SK-N-SH treated with all-trans-retinoic acid at 6 μM for 48 hours (cell line): ENCODE data around the gene CCSER1.

Experiments used
- ATAC-seq: fragments of 200-7000 bp; cut with Tn5 transposase; 3 replicates; pipeline ENCODE4 v1.9.1; 2020; ENCODE audit warnings: mild to moderate bottlenecking, moderate library complexity
- ARNTL ChIP-seq: fragments of 450-650 bp; formaldehyde crosslinking; IDR thresholded peaks from 2 replicates; pipeline ENCODE4 v1.5.0; 2020; ENCODE audit warnings: low read depth, mild to moderate bottlenecking, moderate library complexity, borderline replicate concordance
- BACH2 ChIP-seq: fragments of 250-450 bp; sonication (Bioruptor Pico); IDR thresholded peaks from 2 replicates; pipeline ENCODE4 v1.9.0; 2021; ENCODE audit warnings: mild to moderate bottlenecking, borderline replicate concordance
- CREB5 ChIP-seq: fragments of 250-450 bp; sonication (Bioruptor Pico); IDR thresholded peaks from 2 replicates; pipeline ENCODE4 v1.5.1; 2020; ENCODE audit warnings: low read depth, mild to moderate bottlenecking, moderate library complexity
- CSDC2 ChIP-seq: fragments of 250-450 bp; sonication (Bioruptor Pico); IDR thresholded peaks from 2 replicates; pipeline ENCODE4 v1.5.0; 2020; ENCODE audit warnings: mild to moderate bottlenecking, moderate library complexity
- GLIS3 ChIP-seq: fragments of 250-450 bp; sonication (Bioruptor Pico); IDR thresholded peaks from 2 replicates; pipeline ENCODE4 v1.5.0; 2020; ENCODE audit warnings: mild to moderate bottlenecking, moderate library complexity
- OSR1 ChIP-seq: fragments of 250-450 bp; sonication (Bioruptor Pico); IDR thresholded peaks from 2 replicates; pipeline ENCODE4 v1.8.0; 2022; ENCODE audit warnings: moderate library complexity, mild to moderate bottlenecking, inconsistent platforms
- POU6F1 ChIP-seq: fragments of 250-450 bp; sonication (Bioruptor Pico); IDR thresholded peaks from 2 replicates; pipeline ENCODE4 v1.8.0; 2021; ENCODE audit warnings: low read depth, mild to moderate bottlenecking, moderate library complexity, borderline replicate concordance
- PPARA ChIP-seq: fragments of 250-450 bp; sonication (Bioruptor Pico); IDR thresholded peaks from 2 replicates; pipeline ENCODE4 v1.5.0; 2020; ENCODE audit warnings: mild to moderate bottlenecking, borderline replicate concordance
- RARB ChIP-seq: fragments of 250-450 bp; sonication (Bioruptor Pico); IDR thresholded peaks from 2 replicates; pipeline ENCODE4 v1.8.0; 2021; ENCODE audit warnings: mild to moderate bottlenecking, moderate library complexity
- SNAI2 ChIP-seq: fragments of 250-450 bp; sonication (Bioruptor Pico); IDR thresholded peaks from 2 replicates; pipeline ENCODE4 v1.5.0; 2020; ENCODE audit warnings: mild to moderate bottlenecking, moderate library complexity
- TCF4 ChIP-seq: fragments of 250-450 bp; sonication (Bioruptor Pico); IDR thresholded peaks from 2 replicates; pipeline ENCODE4 v1.8.0; 2021; ENCODE audit warnings: mild to moderate bottlenecking, moderate library complexity, borderline replicate concordance
- TOX ChIP-seq: fragments of 250-450 bp; sonication (Bioruptor Pico); IDR thresholded peaks from 2 replicates; pipeline ENCODE4 v1.8.0; 2021; ENCODE audit warnings: mild to moderate bottlenecking, moderate library complexity, borderline replicate concordance
- ZFP3 ChIP-seq: fragments of 250-450 bp; sonication (Bioruptor Pico); IDR thresholded peaks from 2 replicates; pipeline ENCODE4 v1.5.0; 2020; ENCODE audit warnings: mild to moderate bottlenecking, moderate library complexity
- ZNF565 ChIP-seq: fragments of 450-650 bp; formaldehyde crosslinking; conservative IDR thresholded peaks from 2 replicates; pipeline ENCODE4 v1.5.0; 2020; ENCODE audit warnings: low read depth, mild to moderate bottlenecking, moderate library complexity
- ZNF70 ChIP-seq: fragments of 450-650 bp; formaldehyde crosslinking; IDR thresholded peaks from 2 replicates; pipeline ENCODE4 v1.5.0; 2020; ENCODE audit warnings: mild to moderate bottlenecking, moderate library complexity
- ZNF8 ChIP-seq: fragments of 450-650 bp; formaldehyde crosslinking; IDR thresholded peaks from 2 replicates; pipeline ENCODE4 v1.5.0; 2020; ENCODE audit warnings: mild to moderate bottlenecking, moderate library complexity
- TF ChIP-seq, protein P1 (sequence below): fragments of 250-450 bp; sonication (Bioruptor Pico); IDR thresholded peaks from 2 replicates; pipeline ENCODE4 v1.8.0; 2020; ENCODE audit warnings: mild to moderate bottlenecking, moderate library complexity, borderline replicate concordance
- TF ChIP-seq, protein P2 (sequence below): fragments of 250-450 bp; sonication (Bioruptor Pico); IDR thresholded peaks from 2 replicates; pipeline ENCODE4 v1.5.0; 2020; ENCODE audit warnings: mild to moderate bottlenecking, moderate library complexity

CCSER1 gene

DNA sequence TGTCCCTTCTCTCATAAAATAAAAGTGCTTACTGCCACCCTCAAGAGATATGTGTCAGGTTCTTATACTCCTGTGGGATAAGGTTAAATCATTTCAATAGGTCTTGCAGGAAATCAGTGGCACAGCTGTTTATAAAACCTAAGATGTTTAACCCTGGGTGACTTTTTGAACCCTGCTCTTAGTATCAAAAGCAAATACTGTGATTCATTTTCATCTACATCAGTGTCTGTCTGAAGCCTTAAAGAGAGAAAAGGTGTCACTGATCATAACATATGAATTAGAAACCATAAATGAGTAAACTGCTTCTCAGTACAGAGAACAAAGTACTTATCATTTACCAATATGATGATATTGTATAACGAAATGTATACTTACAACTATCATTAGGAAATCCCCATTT lies 59.0 kb downstream of the CCSER1 start (continued):
- no peak for TF ChIP-seq CREB5
- no peak for TF ChIP-seq ZNF565 (CRISPR knock-in tag)
- TF ChIP-seq OSR1 (CRISPR knock-in tag): no peak
- TF ChIP-seq, protein P1, sequence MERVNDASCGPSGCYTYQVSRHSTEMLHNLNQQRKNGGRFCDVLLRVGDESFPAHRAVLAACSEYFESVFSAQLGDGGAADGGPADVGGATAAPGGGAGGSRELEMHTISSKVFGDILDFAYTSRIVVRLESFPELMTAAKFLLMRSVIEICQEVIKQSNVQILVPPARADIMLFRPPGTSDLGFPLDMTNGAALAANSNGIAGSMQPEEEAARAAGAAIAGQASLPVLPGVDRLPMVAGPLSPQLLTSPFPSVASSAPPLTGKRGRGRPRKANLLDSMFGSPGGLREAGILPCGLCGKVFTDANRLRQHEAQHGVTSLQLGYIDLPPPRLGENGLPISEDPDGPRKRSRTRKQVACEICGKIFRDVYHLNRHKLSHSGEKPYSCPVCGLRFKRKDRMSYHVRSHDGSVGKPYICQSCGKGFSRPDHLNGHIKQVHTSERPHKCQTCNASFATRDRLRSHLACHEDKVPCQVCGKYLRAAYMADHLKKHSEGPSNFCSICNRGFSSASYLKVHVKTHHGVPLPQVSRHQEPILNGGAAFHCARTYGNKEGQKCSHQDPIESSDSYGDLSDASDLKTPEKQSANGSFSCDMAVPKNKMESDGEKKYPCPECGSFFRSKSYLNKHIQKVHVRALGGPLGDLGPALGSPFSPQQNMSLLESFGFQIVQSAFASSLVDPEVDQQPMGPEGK (CRISPR knock-in tag): no peak

- no peak for ATAC-seq
- TF ChIP-seq RARB (CRISPR knock-in tag) (no peak), ZNF565 (CRISPR knock-in tag) (no peak), CREB5 (no peak), CSDC2 (CRISPR knock-in tag) (no peak), GLIS3 (CRISPR knock-in tag) (no peak), TOX (CRISPR knock-in tag) (no peak)
Measured at GRCh38 chr4:90187148-90187884, 60.1 kb downstream of the CCSER1 start.

GRCh38 chr4:90189178-90189577 lies 62.0 kb downstream of the CCSER1 start:
- no peak for ATAC-seq

GRCh38 chr4:90189946-90190345 lies 62.8 kb downstream of the CCSER1 start:
- no peak for TF ChIP-seq GLIS3 (CRISPR knock-in tag)
- TF ChIP-seq, protein P1 (CRISPR knock-in tag): no peak
- TF ChIP-seq SNAI2: no peak
- no peak for TF ChIP-seq POU6F1
- TF ChIP-seq, protein P2, sequence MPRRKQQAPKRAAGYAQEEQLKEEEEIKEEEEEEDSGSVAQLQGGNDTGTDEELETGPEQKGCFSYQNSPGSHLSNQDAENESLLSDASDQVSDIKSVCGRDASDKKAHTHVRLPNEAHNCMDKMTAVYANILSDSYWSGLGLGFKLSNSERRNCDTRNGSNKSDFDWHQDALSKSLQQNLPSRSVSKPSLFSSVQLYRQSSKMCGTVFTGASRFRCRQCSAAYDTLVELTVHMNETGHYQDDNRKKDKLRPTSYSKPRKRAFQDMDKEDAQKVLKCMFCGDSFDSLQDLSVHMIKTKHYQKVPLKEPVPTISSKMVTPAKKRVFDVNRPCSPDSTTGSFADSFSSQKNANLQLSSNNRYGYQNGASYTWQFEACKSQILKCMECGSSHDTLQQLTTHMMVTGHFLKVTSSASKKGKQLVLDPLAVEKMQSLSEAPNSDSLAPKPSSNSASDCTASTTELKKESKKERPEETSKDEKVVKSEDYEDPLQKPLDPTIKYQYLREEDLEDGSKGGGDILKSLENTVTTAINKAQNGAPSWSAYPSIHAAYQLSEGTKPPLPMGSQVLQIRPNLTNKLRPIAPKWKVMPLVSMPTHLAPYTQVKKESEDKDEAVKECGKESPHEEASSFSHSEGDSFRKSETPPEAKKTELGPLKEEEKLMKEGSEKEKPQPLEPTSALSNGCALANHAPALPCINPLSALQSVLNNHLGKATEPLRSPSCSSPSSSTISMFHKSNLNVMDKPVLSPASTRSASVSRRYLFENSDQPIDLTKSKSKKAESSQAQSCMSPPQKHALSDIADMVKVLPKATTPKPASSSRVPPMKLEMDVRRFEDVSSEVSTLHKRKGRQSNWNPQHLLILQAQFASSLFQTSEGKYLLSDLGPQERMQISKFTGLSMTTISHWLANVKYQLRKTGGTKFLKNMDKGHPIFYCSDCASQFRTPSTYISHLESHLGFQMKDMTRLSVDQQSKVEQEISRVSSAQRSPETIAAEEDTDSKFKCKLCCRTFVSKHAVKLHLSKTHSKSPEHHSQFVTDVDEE (CRISPR knock-in tag): no peak
- TF ChIP-seq OSR1 (CRISPR knock-in tag): no peak
- TF ChIP-seq ZNF8 (CRISPR knock-in tag): no peak
- no peak for TF ChIP-seq CREB5
- no peak for TF ChIP-seq ZNF565 (CRISPR knock-in tag)
- TF ChIP-seq TCF4 (CRISPR knock-in tag): no peak
- no peak for TF ChIP-seq ZNF70 (CRISPR knock-in tag)
- no peak for TF ChIP-seq ZFP3
- TF ChIP-seq BACH2 (CRISPR knock-in tag): no peak
- no peak for TF ChIP-seq ARNTL
- ATAC-seq: no peak

More at GRCh38 chr4:90189178-90189577, 62.0 kb downstream of the CCSER1 start:
- no peak for TF ChIP-seq OSR1 (CRISPR knock-in tag)
- TF ChIP-seq PPARA (CRISPR knock-in tag): no peak
- no peak for TF ChIP-seq BACH2 (CRISPR knock-in tag)
- TF ChIP-seq RARB (CRISPR knock-in tag): no peak
- TF ChIP-seq, protein P1 (CRISPR knock-in tag): no peak
